Chondrocyte (in vitro differentiated cells): ENCODE measurements around the gene CCT5. TPM values are rescaled to one million over a fixed set of nuclear protein-coding genes. Genes with fewer than 3 reads are reported as not detected.

ENCODE experiments used
- DNase-seq: peaks from one replicate; pipeline ENCODE4 v3.0.0; 2021; ENCODE audit warnings: mixed read lengths, low spot score
- H3K27ac Mint-ChIP-seq: one replicate; pipeline ENCODE4 v1.8.0; 2021; ENCODE audit warnings: mild to moderate bottlenecking, moderate library complexity, mixed read lengths; ENCODE audit not compliant: unreplicated experiment
- H3K27me3 Mint-ChIP-seq: 2 replicates; pipeline ENCODE4 v1.8.0; 2021; ENCODE audit warnings: low read depth, mixed read lengths
- H3K36me3 Mint-ChIP-seq: 2 replicates; pipeline ENCODE4 v1.8.0; 2021; ENCODE audit warnings: low read depth, mixed read lengths
- H3K4me1 Mint-ChIP-seq: 2 replicates; pipeline ENCODE4 v1.8.0; 2021; ENCODE audit warnings: low read depth, mild to moderate bottlenecking, mixed read lengths
- H3K4me3 Mint-ChIP-seq: one replicate; pipeline ENCODE4 v1.8.0; 2021; ENCODE audit warnings: mild to moderate bottlenecking, moderate library complexity, mixed read lengths; ENCODE audit not compliant: unreplicated experiment
- H3K9me3 Mint-ChIP-seq: 2 replicates; pipeline ENCODE4 v1.8.0; 2021; ENCODE audit warnings: low read depth, mixed read lengths
- CTCF ChIP-seq: fragments of 200-600 bp; sonication (generic); IDR thresholded peaks from 2 replicates; pipeline ENCODE4 v1.5.0; 2021; ENCODE audit warnings: antibody characterized with exemption, mild to moderate bottlenecking, moderate library complexity
- total RNA-seq: library from RNA; stranded (reverse); gene quantifications from 3 replicates; pipeline ENCODE4 v1.2.1, GENCODE V29; 2021

The CCT5 gene
- total RNA-seq, 1 donor from 2014 or later: 161 TPM

- peaks cover 3% of the 10 kb centered on the region for H3K9me3 Mint-ChIP-seq
- no peak overlapping the region for H3K4me3 Mint-ChIP-seq
- TF ChIP-seq CTCF: no peak
- no peak for DNase-seq
- no peaks in the 10 kb centered on the region for H3K36me3 Mint-ChIP-seq
- no peak overlapping the region for H3K27ac Mint-ChIP-seq
- H3K27me3 Mint-ChIP-seq: no peaks in the 10 kb centered on the region
- H3K4me1 Mint-ChIP-seq: peaks cover 35% of the 10 kb centered on the region
These were observed 61.7 kb downstream of the CCT5 start for GRCh38 chr5:10311595-10312425.

GRCh38 chr5:10315201-10315600 lies 65.1 kb downstream of the CCT5 start:
- peaks cover 1% of the 10 kb centered on the region for H3K36me3 Mint-ChIP-seq
- no peak overlapping the region for H3K4me3 Mint-ChIP-seq
- H3K27ac Mint-ChIP-seq: no peak overlapping the region
- peaks cover 3% of the 10 kb centered on the region for H3K9me3 Mint-ChIP-seq
- H3K4me1 Mint-ChIP-seq: peaks cover 13% of the 10 kb centered on the region
- no peak for TF ChIP-seq CTCF
- no peak for DNase-seq
- H3K27me3 Mint-ChIP-seq: no peaks in the 10 kb centered on the region

Other genes with a start within 250 kb of the CCT5 start
- gene ATPSCKMT, start 392 bp upstream of the CCT5 start, total RNA-seq: 15.6 to 21.2 TPM (median 18.8 TPM) in 3 replicates
- 20.0 to 27.5 TPM (median 20.5 TPM) in 3 replicates for gene CMBL, start 57.6 kb downstream of the CCT5 start, total RNA-seq
- 143 to 197 TPM (median 149 TPM) in 3 replicates for gene MARCHF6, start 103.4 kb downstream of the CCT5 start, total RNA-seq
- gene ROPN1L, start 191.6 kb downstream of the CCT5 start, total RNA-seq: 0.37 to 0.64 TPM (median 0.39 TPM) in 3 replicates